IPS DF 4.7 (cell line): Measurements from ENCODE around the gene FMC1.

Experiments used
- DNase-seq: peaks from one replicate; pipeline ENCODE4 v3.0.0-alpha.2; 2013; ENCODE audit warnings: low spot score; ENCODE audit errors: extremely low read depth

The FMC1 gene

DNA sequence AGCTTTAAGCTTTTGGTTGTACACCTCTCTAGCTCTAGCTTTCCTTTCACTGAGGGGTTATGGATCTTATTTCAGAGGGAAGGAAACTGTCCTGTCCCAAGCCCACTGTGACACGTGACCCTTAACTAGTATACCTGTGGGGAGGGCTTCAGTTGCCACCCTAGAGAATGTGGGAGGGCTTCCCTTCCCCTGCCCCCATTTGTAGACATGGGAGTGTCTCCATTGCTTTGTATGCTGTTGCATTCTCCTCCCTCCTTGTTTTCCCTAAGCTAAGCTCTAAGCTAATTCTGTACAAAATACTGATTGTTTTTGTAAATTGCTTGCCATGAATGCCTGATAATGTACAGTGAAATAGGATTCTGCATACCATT, 29.8 kb downstream of the FMC1 start:
- DNase-seq = no peak

DNA sequence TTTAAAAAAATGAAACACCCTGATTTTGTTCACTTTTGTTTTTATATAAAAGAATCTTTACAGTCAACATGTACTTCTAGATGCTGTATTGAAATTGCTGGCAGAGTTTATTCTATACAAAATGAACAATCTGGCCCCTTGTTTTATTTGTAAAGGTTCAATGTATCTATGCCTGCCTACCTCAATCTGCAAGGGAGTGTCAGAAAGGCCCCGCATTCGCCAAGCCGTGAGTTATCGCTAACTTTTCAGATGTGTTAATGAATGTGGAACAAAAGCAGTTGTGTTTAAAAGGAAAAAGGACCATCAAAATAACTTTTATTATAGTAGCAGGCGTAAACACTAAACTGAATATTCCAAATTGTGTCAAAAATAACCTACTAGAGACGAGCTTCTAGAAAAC, 33.1 kb downstream of the FMC1 start:
- DNase-seq = no peak

DNA sequence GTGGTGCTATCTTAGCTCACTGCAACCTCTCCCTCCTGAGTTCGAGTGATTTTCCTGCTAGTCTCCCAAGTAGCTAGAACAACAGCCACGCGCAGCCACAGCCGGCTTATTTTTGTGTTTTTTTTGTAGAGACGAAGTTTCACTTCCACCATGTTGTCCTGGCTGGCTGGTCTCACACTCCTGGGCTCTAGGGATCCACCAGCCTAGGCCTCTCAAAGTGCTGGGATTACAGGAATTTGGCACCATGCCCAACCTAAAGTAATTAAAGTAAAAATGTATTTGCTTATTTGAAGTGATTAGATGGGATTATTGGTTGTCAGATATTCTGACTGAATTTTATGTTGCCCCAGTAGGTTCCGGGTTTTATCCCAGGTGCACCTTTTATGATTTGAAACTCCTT, 41.3 kb downstream of the FMC1 start:
- DNase-seq = no peak

DNA sequence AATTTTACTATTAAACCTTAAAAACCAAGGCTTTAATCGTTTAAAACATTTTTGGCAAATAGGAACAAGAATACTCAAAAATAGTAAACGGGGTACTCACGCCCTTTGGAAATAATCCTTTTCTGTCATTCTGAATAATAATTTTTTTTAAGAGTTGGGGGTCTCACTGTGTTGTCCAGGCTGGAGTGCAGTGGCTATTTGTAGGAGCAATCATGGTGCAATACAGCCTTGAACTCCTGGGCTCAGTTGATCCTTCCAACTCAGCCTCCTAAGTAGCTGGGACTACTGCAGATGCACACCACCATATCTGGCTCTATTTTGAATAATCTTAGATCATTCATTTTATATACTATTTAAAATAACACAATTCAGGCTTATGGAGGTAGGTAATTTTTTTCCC, 43.5 kb downstream of the FMC1 start:
- no peak for DNase-seq

DNA sequence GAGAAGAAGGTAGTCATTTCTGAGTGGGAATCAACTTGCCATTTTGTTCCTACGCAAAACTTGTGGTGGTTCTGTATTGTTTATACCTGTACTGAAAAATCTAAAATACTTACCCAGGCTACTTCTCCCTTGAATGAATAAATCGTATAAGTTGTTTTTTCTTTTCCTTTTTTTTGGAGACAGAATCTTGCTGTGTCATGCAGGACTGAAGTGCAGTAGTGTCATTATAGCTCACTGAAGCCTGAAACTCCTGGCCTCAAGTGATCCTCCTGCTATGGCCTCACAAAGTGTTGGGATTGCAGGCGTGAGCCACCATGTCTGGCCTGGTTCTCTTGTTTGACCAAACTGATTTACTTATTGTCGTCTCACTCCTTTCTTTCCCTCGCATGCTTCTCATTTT, 46.5 kb downstream of the FMC1 start:
- DNase-seq = no peak

DNA sequence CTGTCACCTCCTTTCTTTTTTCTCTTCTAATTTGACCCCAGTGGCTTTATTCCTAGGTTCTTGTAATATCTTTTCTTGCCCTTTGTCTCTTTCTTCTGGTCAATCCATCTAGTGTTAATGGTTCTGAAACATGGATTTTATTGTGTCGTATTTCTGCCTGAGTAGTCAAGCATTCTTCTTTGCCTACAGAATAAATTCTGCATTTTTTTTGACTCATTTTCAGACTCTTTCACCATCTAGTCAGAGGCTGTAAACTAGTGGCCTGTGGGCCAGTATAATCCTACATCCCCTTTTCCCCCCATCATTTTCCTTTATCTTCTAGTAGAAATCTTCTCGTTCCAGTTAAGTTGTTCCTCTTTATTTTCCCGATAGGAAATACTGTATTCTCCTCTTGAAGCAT, 48.0 kb downstream of the FMC1 start:
- DNase-seq = no peak

DNA sequence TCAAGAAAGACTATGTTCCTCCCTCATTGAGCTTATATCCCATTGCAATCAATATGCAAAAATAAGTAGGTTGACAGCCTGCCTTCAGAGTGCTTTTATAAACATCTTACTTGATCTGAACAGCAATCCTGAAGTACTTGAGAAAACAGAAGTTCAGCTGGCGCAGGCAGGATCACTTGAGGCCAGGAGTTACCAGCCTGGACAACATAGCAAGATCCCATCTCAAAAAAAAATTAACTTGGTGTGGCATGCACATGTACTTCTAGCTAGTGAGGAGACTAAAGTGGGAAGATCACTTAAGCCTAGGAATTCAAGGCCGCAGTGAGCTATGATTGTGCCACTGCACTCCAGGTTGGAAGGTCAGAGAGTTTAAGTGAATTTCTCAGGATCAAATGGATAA, 48.6 kb downstream of the FMC1 start:
- DNase-seq = no peak

DNA sequence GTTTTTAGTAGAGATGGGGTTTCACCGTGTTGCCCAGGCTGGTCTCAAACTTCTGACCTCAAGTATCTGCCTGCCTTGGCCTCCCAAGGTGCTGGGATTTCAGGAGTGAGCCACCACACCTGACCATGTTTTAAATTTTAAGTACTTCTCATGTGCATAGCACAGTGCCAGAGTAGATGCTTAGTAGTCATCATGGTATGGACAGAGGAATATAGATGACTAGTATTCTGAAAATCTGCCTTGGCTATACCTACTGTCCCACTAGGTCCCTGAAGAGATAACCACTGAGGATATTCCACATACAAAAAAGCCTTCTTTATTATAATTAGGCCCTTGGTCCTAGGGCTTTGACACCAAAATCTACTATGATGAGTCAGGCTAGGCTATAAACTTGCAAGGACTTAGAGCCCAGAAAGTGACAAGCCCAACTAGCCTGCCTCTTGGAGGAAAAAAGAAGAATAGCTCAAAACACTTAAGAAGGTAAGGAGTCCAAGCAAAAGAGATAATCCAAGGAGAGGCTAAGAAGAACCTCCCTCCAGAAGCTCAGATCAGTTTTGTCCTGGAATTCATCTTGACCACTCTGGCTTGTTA, 52.6 kb downstream of the FMC1 start:
- no peak for DNase-seq

DNA sequence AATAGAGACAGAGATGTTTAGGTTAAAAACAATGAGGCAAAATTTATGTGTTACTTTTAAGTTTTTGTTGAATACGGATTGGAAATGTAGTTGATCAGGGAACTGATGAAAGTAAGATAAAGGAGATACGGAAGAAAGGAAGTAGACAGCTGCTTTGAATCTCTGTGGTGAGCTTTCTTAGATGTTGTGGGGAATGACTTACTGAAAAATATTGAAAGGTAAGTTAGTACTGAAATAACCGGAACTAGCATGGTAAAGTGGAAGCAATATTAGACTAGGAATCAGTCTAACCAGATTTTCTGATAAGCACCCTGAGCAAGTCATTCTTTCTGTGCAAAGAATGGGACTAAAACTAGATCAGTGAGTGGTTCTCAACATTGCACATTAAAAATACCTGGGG, 53.4 kb downstream of the FMC1 start:
- DNase-seq = no peak
